Measurements from ENCODE around the gene CGA. TPM values are rescaled to one million over a fixed set of nuclear protein-coding genes. Genes with fewer than 3 reads are reported as not detected.

The CGA gene
- polyA plus RNA-seq, 1 of the 3 experiments (the other 2 are of a cell fraction), result 0.10 TPM

- H3K9me3 ChIP-seq, result no peaks in the 10 kb centered on the region
- TF ChIP-seq ELF1 (IDR thresholded peaks at IDR 0.05) (no peak), GATA2 (CRISPR knock-in tag; IDR thresholded peaks at IDR 0.05) (no peak), NFIC (IDR thresholded peaks at IDR 0.05; ENCODE audit: borderline replicate concordance) (no peak), GABPA (IDR thresholded peaks at IDR 0.05; ENCODE audit: low read depth) (no peak), PBX3 (IDR thresholded peaks at IDR 0.05) (no peak), RXRA (IDR thresholded peaks at IDR 0.05; ENCODE audit: borderline replicate concordance, low read depth) (no peak), RAD21 (IDR thresholded peaks at IDR 0.05; ENCODE audit: low read length) (no peak), FOXM1 (IDR thresholded peaks at IDR 0.05; ENCODE audit: low read depth) (no peak), CTCF (IDR thresholded peaks at IDR 0.05) (no peak), EP300 (IDR thresholded peaks at IDR 0.05; ENCODE audit: borderline replicate concordance in 1 of 2, low read depth in 1 of 2, low read length in 1 of 2) (no peak), ZBTB33 (IDR thresholded peaks at IDR 0.05; ENCODE audit: borderline replicate concordance, low read depth) (no peak), TAF1 (IDR thresholded peaks at IDR 0.05; ENCODE audit: borderline replicate concordance, low read depth, low read length) (no peak), REST (IDR thresholded peaks at IDR 0.05; ENCODE audit: low read depth, low read length) (no peak), USF1 (IDR thresholded peaks at IDR 0.05; ENCODE audit: borderline replicate concordance, low read depth) (no peak)
- no peak overlapping the region for H3K4me2 ChIP-seq
- ChIA-PET CTCF (no interaction called here), POLR2A (no interaction called here)
- peaks cover 14% of the 10 kb centered on the region for H3F3A ChIP-seq (replicated peaks; ENCODE audit: insufficient read depth)
- no peak overlapping the region for H2AFZ ChIP-seq (ENCODE audit: low read depth)
- H3K4me1 ChIP-seq (ENCODE audit: control insufficient read depth in 1 of 2, insufficient read depth in 2 of 2, low read depth in 1 of 2, low read length in 1 of 2), result no peaks in the 10 kb centered on the region
- WGBS (ENCODE audit: low lambda C conversion rate), result 75% methylated on average over 5 of the region's 5 CpGs
- H3K79me2 ChIP-seq (ENCODE audit: insufficient read depth), result no peaks in the 10 kb centered on the region
- no peaks in the 10 kb centered on the region for H3K36me3 ChIP-seq (replicated peaks in 1 of 2; ENCODE audit: control insufficient read depth in 1 of 2, insufficient read depth in 2 of 2, low read length in 1 of 2)
- no peak for DNase-seq
- no peak overlapping the region for H3K9ac ChIP-seq
- H3K4me3 ChIP-seq (ENCODE audit: low read depth in 2 of 2, low read length in 1 of 2), result no peak overlapping the region
- no peaks in the 10 kb centered on the region for H4K20me1 ChIP-seq (ENCODE audit: insufficient read depth)
- H3K27ac ChIP-seq (ENCODE audit: low read depth in 2 of 2, low read length in 1 of 2), result no peak overlapping the region
- H3K27me3 ChIP-seq (ENCODE audit: insufficient read depth), result no peaks in the 10 kb centered on the region
- no peaks in the 10 kb centered on the region for H3K9me2 ChIP-seq
Measured at GRCh38 chr6:87124074-87124473, 29.2 kb upstream of the CGA start.

Data from SK-N-SH (cell line).